Right lobe of liver (tissue), 6 donors: ENCODE results near the gene SPTB. TPM values are rescaled to one million over a fixed set of nuclear protein-coding genes. Genes with fewer than 3 reads are reported as not detected.

Experiments used
- ATAC-seq, 4 donors: fragments of 200-7000 bp; cut with Tn5 transposase; one replicate each; pipeline ENCODE4 v1.9.1; 2020; ENCODE audit warnings: mild to moderate bottlenecking in 4 of 4, moderate library complexity in 4 of 4
- DNase-seq, 3 donors: peaks; one replicate each; pipeline ENCODE4 v3.0.0-alpha.2; 2020
- H3K27ac ChIP-seq, 3 donors: fragments of 200-600 bp; one replicate each; pipeline ENCODE4 v1.8.0; 2022
- H3K27me3 ChIP-seq, 2 donors: fragments of 200-600 bp; one replicate each; pipeline ENCODE4 v1.8.0; 2022
- H3K36me3 ChIP-seq, 4 donors: fragments of 200-600 bp; sonication (generic) in 1 of 4; one replicate each; pipeline versions ENCODE4 v1.5.1 to v1.8.0; 2017 to 2022; ENCODE audit warnings: control low read depth in 1 of 4
- H3K4me1 ChIP-seq, 4 donors: fragments of 200-600 bp; sonication (generic) in 1 of 4; one replicate each; pipeline versions ENCODE4 v1.5.1 to v1.8.0; 2017 to 2022; ENCODE audit warnings: control low read depth in 1 of 4
- H3K4me3 ChIP-seq, 3 donors: fragments of 200-600 bp; one replicate each; pipeline ENCODE4 v1.8.0; 2022
- H3K9me3 ChIP-seq, 4 donors: fragments of 200-600 bp; sonication (generic) in 1 of 4; one replicate each; pipeline versions ENCODE4 v1.5.1 to v1.8.0; 2017 to 2022; ENCODE audit warnings: control low read depth in 1 of 4
- POLR2A ChIP-seq: fragments of 450-650 bp; IDR thresholded peaks from one replicate; pipeline ENCODE4 v1.6.1; 2017; ENCODE audit warnings: antibody characterized with exemption, mild to moderate bottlenecking
- WGBS: methylation state at CpG from one replicate; pipeline ENCODE4 v1.1.6; 2018; ENCODE audit warnings: low coverage, low lambda C conversion rate; ENCODE audit not compliant: insufficient coverage; ENCODE audit errors: missing lambda C conversion rate; 5-methylcytosine and 5-hydroxymethylcytosine counted together
- intact Hi-C, 2 donors: fragments of 100-400 bp; cut with DNase I; formaldehyde crosslinking; loops; one replicate each; pipeline versions ENCODE4 v1.11.2 to v1.14.1; 2022
- total RNA-seq, 6 experiments: library from RNA; depleted of rRNA in 2 of 6; stranded (reverse); fragments of >200 nt in 2 of 6; fragmentation: NEBNext Ultra II Directional in 3 of 6; extraction: Animal tissue kit (Norgen Biotek cat#: 25700) in 3 of 6; gene quantifications; one replicate each; pipeline versions ENCODE4 v1.1.0 to v1.2.4, GENCODE V29; 2016 to 2023
- TF ChIP-seq, protein P1 (sequence below), 4 donors: fragments of 200-600 bp in 3 of 4; fragments of 450-650 bp in 1 of 4; IDR thresholded peaks; one replicate each; pipeline versions ENCODE4 v1.5.1 to v1.8.0; 2016 to 2022; ENCODE audit warnings: antibody characterized with exemption in 4 of 4, mild to moderate bottlenecking in 2 of 4
- donor health status: DM: no; HTN: yes; CAD: no.
- donor health status: DM: no; HTN: no; CAD: no.
- donor health status: DM: no; HTN: no; CAD: no.
- donor health status: DM: no; HTN: yes; CAD: no.
- donor health status: DM: no; HTN: yes; CAD: no.

SPTB gene
- total RNA-seq, 6 experiments from 2014 or later, result 0.12 to 2.4 (median 0.72) TPM

DNA sequence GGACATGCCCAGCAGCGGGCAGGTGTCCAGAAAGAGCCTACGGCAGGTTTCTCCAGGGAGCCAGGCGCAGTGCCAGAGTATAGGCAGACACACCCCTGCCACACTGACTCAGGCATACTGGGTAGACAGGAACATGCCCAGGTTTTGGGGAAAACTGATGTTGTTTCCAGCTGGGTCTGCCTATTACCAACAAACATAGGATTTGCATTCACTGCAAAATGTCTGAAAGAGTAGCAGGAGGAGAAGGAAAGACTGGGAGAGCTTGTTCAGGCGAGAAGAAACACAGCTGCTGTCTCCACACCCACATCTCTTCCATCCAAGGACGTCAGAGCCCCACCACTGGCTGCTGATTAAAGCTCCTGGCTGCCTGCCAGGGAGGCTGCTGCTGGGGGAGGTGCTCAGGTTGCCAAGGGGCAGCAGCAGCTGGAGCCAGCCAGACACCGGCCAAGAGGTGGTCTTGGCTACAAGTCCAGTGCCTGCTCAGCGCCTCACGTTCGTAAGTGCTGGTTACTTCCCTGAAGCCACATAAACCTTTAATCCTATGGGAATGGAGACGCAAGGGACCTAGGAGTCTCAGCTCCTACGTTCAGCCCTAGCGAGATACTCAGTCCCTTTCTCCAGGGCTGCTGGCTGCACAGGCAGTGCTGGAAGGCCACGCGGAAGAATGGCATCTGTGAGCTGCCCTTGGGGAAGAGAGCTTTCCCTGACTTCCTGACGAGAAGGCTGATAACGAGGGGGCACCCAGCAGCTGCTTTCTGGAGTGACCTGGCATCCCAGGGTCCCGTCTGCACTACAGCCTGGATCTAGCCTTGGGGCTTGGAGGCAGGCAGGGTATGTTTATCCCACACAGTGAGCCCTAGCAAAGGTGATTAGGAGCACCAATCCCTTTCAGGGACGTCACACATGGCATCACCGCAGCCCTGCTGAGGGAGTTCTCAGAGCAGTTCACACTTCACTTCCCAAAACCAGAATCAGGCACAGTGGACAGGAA is 117.4 kb downstream of the SPTB start:
- DNase-seq (peak in 2 of 3 donors; percentile 62 to 65), ATAC-seq (peak in 1 of 4 donors; percentile 29)
- no peaks in the 10 kb centered on the region for H3K9me3 ChIP-seq
- H3K36me3 ChIP-seq, result no peaks in the 10 kb centered on the region
- H3K27me3 ChIP-seq, result no peaks in the 10 kb centered on the region
- 17% methylated on average over 6 of the region's 19 CpGs for WGBS
- H3K4me1 ChIP-seq, result no peaks in the 10 kb centered on the region
- no peak overlapping the region for H3K4me3 ChIP-seq
- intact Hi-C loops, result loop anchor here in 1 of 2 donors (5.0 kb wide), 1 partner anchor 90 kb away; no protein-coding TSS in a partner anchor
- no peak overlapping the region for H3K27ac ChIP-seq
- TF ChIP-seq, protein P1, sequence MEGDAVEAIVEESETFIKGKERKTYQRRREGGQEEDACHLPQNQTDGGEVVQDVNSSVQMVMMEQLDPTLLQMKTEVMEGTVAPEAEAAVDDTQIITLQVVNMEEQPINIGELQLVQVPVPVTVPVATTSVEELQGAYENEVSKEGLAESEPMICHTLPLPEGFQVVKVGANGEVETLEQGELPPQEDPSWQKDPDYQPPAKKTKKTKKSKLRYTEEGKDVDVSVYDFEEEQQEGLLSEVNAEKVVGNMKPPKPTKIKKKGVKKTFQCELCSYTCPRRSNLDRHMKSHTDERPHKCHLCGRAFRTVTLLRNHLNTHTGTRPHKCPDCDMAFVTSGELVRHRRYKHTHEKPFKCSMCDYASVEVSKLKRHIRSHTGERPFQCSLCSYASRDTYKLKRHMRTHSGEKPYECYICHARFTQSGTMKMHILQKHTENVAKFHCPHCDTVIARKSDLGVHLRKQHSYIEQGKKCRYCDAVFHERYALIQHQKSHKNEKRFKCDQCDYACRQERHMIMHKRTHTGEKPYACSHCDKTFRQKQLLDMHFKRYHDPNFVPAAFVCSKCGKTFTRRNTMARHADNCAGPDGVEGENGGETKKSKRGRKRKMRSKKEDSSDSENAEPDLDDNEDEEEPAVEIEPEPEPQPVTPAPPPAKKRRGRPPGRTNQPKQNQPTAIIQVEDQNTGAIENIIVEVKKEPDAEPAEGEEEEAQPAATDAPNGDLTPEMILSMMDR (IDR thresholded peaks at IDR 0.05), result no peak
- TF ChIP-seq POLR2A, result no peak

DNA sequence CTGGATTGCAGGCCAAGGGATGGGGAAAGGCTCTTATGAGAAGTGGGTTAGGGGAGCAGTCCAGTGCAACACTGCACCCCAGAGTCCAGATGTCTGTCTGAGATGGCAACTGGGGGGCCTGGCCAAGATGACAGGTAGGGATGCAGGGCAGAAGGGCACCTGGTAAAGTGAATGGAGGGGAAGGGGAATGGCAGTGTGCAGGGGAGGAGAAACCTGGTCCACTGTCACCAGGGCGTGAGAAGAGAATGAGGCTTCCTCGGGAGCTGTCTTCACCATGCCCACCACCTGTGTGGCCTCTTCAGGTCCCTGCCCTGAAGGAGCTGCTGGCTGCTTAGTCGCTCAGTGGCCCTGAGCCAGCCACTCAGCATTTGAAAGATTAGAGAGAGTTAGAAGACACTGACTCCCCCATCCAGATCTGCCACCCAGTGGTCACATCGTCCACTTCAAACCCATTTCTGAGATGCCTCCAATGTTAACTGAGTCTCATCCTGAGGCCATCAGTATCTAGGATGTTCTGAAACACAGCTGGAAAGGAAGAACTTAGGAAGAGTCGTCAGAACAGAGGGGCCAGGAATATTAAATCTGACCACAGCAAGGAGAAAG is 118.2 kb downstream of the SPTB start:
- H3K9me3 ChIP-seq, result no peaks in the 10 kb centered on the region
- DNase-seq, result peak in 1 of 3 donors; percentile 42
- H3K27ac ChIP-seq, result no peak overlapping the region
- TF ChIP-seq, protein P1 (IDR thresholded peaks at IDR 0.05), result no peak
- WGBS, result 31% methylated on average over 4 of the region's 5 CpGs
- no peaks in the 10 kb centered on the region for H3K4me1 ChIP-seq
- H3K36me3 ChIP-seq, result no peaks in the 10 kb centered on the region
- H3K4me3 ChIP-seq, result no peak overlapping the region
- intact Hi-C loops, result loop anchor here in 1 of 2 donors (5.0 kb wide), 1 partner anchor 89 kb away; no protein-coding TSS in a partner anchor
- no peaks in the 10 kb centered on the region for H3K27me3 ChIP-seq
- ATAC-seq, result no peak

DNA sequence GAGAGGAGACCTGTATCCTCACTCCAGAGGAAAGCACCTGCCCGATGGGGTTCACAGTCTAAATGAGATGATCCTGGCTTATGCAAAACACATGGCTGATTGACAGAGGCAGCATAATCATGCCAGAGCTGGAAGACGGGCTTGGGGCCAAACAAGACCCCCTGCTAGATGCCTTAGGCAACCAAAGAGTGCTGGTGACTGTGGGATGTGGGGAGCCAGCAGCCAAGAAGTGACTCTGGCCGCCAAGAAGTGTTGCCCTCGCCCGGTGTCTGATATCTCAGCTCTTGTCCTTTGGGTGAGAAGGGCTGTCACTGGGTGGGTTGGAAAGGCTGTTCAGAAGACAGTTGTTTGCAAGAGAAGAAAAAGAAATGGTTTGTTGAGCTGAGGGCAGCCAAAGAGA is 118.8 kb downstream of the SPTB start:
- H3K9me3 ChIP-seq, result no peaks in the 10 kb centered on the region
- H3K27me3 ChIP-seq, result no peaks in the 10 kb centered on the region
- no peak for TF ChIP-seq POLR2A
- TF ChIP-seq, protein P1 (IDR thresholded peaks at IDR 0.05), result no peak
- no peak for ATAC-seq
- no peak overlapping the region for H3K4me3 ChIP-seq
- no peaks in the 10 kb centered on the region for H3K4me1 ChIP-seq
- WGBS, result 62% methylated on average over 3 of the region's 5 CpGs
- peak in 1 of 3 donors; percentile 17 for DNase-seq
- H3K36me3 ChIP-seq, result no peaks in the 10 kb centered on the region
- intact Hi-C loops, result loop anchor here in 1 of 2 donors (5.0 kb wide), 1 partner anchor 89 kb away; no protein-coding TSS in a partner anchor
- no peak overlapping the region for H3K27ac ChIP-seq

DNA sequence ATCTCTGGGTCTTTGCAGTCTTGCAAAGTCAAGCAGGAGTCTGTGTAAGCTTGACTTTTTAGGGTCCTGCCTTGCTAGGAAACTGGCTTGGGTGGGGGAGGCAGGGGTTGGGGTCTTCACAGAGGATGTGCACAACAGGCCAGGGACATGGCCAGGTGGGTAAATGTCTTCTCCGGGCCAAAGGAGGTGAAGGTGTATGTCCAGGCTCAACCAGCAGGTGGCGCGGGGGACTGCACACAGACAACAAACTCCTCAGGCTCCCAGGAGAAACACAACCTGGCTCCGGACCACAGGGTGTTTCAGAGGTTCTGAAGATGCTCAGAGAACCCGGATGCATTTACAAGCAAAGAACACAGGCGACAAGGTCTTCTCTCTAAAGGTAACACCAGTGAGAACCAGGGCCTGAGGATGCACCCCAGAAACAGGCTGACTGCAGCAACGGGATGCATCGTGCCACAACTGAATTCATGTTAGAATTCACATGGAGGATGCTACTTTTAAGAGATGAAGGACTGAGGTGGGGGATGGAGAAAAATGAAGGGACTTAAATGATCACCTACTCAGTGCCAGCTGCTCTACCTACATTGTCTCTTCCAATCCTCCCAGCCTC is 119.5 kb downstream of the SPTB start:
- no peak overlapping the region for H3K27ac ChIP-seq
- H3K36me3 ChIP-seq, result no peaks in the 10 kb centered on the region
- WGBS, result 38% methylated on average over 6 of the region's 8 CpGs
- no peaks in the 10 kb centered on the region for H3K9me3 ChIP-seq
- H3K27me3 ChIP-seq, result no peaks in the 10 kb centered on the region
- DNase-seq, result peak in 2 of 3 donors; percentile 62 to 67
- intact Hi-C loops, result loop anchor here in 1 of 2 donors (5.0 kb wide), 1 partner anchor 88 kb away; no protein-coding TSS in a partner anchor
- no peaks in the 10 kb centered on the region for H3K4me1 ChIP-seq
- no peak overlapping the region for H3K4me3 ChIP-seq
- peak; percentile 51 to 65 (median 62) for ATAC-seq
- no peak for TF ChIP-seq POLR2A
- TF ChIP-seq, protein P1 (IDR thresholded peaks at IDR 0.05), result peak; percentile 55 to 74 (median 63)
